ENCODE measurements around the gene MEIS3.

Gene MEIS3

GRCh38 chr19:47356900-47357299, 62.4 kb downstream of the MEIS3 start:
- peaks cover 3% of the 10 kb centered on the region; the same call in 1 of the 2 replicates for H3K4me1 ChIP-seq (ENCODE audit: insufficient read depth, low read length)
- H3K9me3 ChIP-seq (ENCODE audit: control insufficient read depth, insufficient read depth, low read length) = no peaks in the 10 kb centered on the region
- H3K9ac ChIP-seq (ENCODE audit: low read depth, low read length) = no peak overlapping the region
- H3K36me3 ChIP-seq (ENCODE audit: insufficient read depth, low read length) = peaks cover 66% of the 10 kb centered on the region

- no peak overlapping the region for H3K9ac ChIP-seq (ENCODE audit: low read depth, low read length)
- peaks cover 46% of the 10 kb centered on the region for H3K36me3 ChIP-seq (ENCODE audit: insufficient read depth, low read length)
- no peaks in the 10 kb centered on the region for H3K9me3 ChIP-seq (ENCODE audit: control insufficient read depth, insufficient read depth, low read length)
- H3K4me1 ChIP-seq (ENCODE audit: insufficient read depth, low read length) = peaks cover 9% of the 10 kb centered on the region; the same call in 1 of the 2 replicates
Measured at GRCh38 chr19:47353307-47353712, 66.0 kb downstream of the MEIS3 start.
